ENCODE data around the gene BLM. TPM values are rescaled to one million over a fixed set of nuclear protein-coding genes. Genes with fewer than 3 reads are reported as not detected.

Gene BLM
- total and polyA plus RNA-seq, 12 donors: 3.5 to 35.0 (median 7.9) TPM

- DNase-seq: no peak
- Histone ChIP-seq H3K4me1 (peaks cover 0 to 17% (median 0%) of the 10 kb centered on the region in 9 donors), H3K27me3 (no peaks in the 10 kb centered on the region), H3K36me3 (no peaks in the 10 kb centered on the region), H3K9me3 (peaks cover 0 to 14% (median 11%) of the 10 kb centered on the region in 11 donors), H3K4me3 (no peak overlapping the region), H3K27ac (no peak overlapping the region)
- WGBS, 2 donors: 27 to 29% methylated on average over 2 of the region's 2 CpGs
- intact Hi-C loops (cut with DNase I): loop anchor here in 6 of 10 donors (5.0 kb wide), 3 partner anchors 43 to 197 kb away; no protein-coding TSS in a partner anchor
- TF ChIP-seq CTCF (IDR thresholded peaks at IDR 0.05): no peak
- ATAC-seq: no peak
Measured at GRCh38 chr15:90690585-90690984, 26.6 kb upstream of the BLM start.

GRCh38 chr15:90691369-90691768 is 25.8 kb upstream of the BLM start:
- WGBS, 2 donors: 90 to 91% methylated on average over 4 of the region's 4 CpGs

GRCh38 chr15:90691982-90692773 is 25.0 kb upstream of the BLM start:
- H3K27ac ChIP-seq: no peak overlapping the region
- H3K36me3 ChIP-seq: no peaks in the 10 kb centered on the region
- WGBS, 2 donors: 88 to 91% methylated on average over 4 of the region's 4 CpGs
- no peak for TF ChIP-seq CTCF (IDR thresholded peaks at IDR 0.05)
- DNase-seq (no peak), ATAC-seq (no peak)
- intact Hi-C loops (cut with DNase I): loop anchor here in 7 of 10 donors (2.0 to 5.0 kb wide), 4 partner anchors 43 to 195 kb away; no protein-coding TSS in a partner anchor
- H3K4me1 ChIP-seq: peaks cover 0 to under 1% (median 0%) of the 10 kb centered on the region in 9 donors
- H3K4me3 ChIP-seq: no peak overlapping the region
- H3K9me3 ChIP-seq: peaks cover 0 to 14% (median 11%) of the 10 kb centered on the region in 11 donors
- H3K27me3 ChIP-seq: no peaks in the 10 kb centered on the region

More at GRCh38 chr15:90691369-90691768, 25.8 kb upstream of the BLM start:
- H3K9me3 ChIP-seq: peaks cover 0 to 14% (median 11%) of the 10 kb centered on the region in 11 donors
- no peaks in the 10 kb centered on the region for H3K27me3 ChIP-seq
- no peaks in the 10 kb centered on the region for H3K36me3 ChIP-seq
- ATAC-seq (no peak), DNase-seq (no peak)
- no peak overlapping the region for H3K4me3 ChIP-seq
- intact Hi-C loops (cut with DNase I): loop anchor here in 6 of 10 donors (5.0 kb wide), 3 partner anchors 44 to 196 kb away; no protein-coding TSS in a partner anchor
- H3K27ac ChIP-seq: no peak overlapping the region
- no peak for TF ChIP-seq CTCF (IDR thresholded peaks at IDR 0.05)
- H3K4me1 ChIP-seq: peaks cover 0 to 9% (median 0%) of the 10 kb centered on the region in 9 donors

- Histone ChIP-seq H3K36me3 (no peaks in the 10 kb centered on the region), H3K27ac (no peak overlapping the region), H3K4me3 (no peak overlapping the region), H3K27me3 (no peaks in the 10 kb centered on the region), H3K4me1 (no peaks in the 10 kb centered on the region), H3K9me3 (no peaks in the 10 kb centered on the region)
- DNase-seq (no peak), ATAC-seq (no peak)
- intact Hi-C loops (cut with DNase I): loop anchor here in 6 of 10 donors (5.0 kb wide), 3 partner anchors 48 to 192 kb away; no protein-coding TSS in a partner anchor
- no peak for TF ChIP-seq CTCF (IDR thresholded peaks at IDR 0.05)
Measured at GRCh38 chr15:90694987-90695386, 22.2 kb upstream of the BLM start.

All from heart right ventricle (tissue), 16 donors.